NCI-H226 (cell line): Measurements from ENCODE around the gene LUZP1.
A peak's percentile ranks its signal among the peaks of the same experiment; 100 is the strongest.
"Not testable (repeated sequence)": the region's sequence is repeated elsewhere in the genome, so short reads cannot be mapped to it uniquely, and the experiment has no call there.

Source experiments
- DNase-seq: peaks from one replicate; pipeline ENCODE4 v3.0.0-alpha.2; 2015

LUZP1 gene

DNA sequence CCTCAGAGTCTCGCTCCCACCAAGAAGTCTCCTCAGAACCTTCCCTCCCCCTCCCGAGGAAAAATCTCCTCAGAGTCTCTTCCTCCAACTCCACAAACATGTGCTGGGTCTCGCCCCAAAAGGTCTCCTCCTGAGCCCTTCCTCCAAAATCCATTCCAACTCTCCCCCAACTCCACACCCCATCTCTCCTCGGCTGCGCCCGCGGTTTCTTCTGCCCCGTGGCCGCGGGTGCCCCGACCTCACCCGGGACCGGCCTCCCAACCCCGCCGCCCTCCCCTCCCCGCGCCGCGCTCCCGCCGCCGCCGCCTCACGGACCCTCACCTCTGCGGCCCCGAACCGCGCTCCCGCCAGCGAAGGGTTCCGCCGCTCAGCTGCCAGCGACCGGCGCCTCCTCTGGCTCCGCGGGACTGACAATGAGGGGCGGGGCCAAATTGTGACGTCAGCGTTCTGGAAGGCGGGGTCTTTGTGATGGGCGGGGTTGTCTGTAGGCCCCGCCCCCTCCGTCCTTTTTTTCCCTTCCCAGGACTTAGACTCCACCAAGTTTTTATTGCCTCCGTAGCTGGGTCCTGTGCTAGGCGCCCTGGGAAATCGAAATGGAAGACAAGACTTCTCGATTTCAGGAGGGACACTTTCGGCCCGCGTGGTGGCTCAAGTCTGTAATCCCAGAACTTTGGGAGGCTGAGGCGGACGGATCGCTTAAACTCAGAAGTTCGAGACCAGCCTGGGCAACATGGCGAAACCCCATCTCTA, at the start of gene LUZP1:
TSS of gene LUZP1 (minus strand) at position 412 of the 750 bp plus-strand sequence.
- DNase-seq, result peak; percentile 47

- DNase-seq, result no peak
These were observed 48.9 kb upstream of the LUZP1 start, which contains the start of gene HTR1D for GRCh38 chr1:23217421-23218115. HTR1D (minus strand) TSS chr1:23217502; CDS start chr1:23194219, 23,283 bp downstream.

- no peak for DNase-seq
These were observed 48.2 kb upstream of the LUZP1 start for GRCh38 chr1:23216771-23217420.

DNA sequence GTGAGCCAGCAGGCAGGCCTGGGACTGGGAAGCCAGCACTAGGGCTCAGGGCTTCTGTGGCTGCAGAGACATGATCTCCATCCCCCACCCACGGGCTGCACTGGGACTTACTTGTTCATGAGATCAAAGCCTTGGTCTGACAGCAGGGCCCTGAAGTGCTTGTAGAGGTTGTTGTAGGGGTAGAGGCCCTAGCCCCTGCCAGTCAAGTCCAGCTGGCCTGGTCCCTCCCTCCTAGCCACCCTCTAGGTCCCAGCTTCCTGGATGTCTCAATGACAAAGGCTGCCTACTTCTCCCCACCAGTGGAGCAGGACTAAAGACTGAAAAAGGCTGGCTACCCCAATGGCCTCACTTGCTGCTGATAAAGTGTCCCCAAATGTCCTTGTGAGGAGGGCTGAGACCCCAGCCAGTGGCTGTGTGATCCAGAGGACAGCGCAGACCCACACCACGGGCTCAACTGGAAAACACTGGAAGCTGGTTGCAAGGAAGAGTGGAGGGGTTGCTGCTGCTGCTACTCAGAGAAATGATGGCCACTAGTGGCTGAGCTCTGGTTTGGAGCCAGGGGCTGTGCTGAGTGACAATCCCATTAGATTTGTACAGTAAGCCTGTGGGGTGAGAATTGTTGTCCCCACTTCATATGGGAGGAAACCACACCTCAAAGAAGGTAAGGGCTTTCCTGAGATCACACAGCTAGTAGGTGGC, 47.2 kb upstream of the LUZP1 start:
- no peak for DNase-seq

- DNase-seq, result no peak
These were observed 46.6 kb upstream of the LUZP1 start for GRCh38 chr1:23215291-23215690.

DNA sequence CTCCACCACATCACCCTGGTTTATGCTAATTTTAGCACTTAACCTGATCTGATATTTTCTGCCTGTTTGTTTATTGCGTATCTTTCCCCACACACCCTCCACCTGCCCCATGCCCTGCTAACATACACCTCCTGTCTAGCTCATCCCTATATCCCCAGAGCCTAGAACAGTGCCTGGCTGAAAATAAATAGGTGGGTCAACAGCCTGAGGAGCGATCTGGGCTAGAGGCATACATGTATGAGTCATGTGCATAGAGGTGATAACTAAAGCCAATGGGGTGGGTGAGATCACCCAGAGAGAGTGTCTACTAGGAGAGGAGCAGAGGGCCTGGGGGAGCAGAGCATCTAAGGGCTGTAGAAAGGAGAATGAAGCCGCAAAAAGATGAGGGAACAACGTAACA, 46.0 kb upstream of the LUZP1 start:
- peak; percentile 47 for DNase-seq

DNA sequence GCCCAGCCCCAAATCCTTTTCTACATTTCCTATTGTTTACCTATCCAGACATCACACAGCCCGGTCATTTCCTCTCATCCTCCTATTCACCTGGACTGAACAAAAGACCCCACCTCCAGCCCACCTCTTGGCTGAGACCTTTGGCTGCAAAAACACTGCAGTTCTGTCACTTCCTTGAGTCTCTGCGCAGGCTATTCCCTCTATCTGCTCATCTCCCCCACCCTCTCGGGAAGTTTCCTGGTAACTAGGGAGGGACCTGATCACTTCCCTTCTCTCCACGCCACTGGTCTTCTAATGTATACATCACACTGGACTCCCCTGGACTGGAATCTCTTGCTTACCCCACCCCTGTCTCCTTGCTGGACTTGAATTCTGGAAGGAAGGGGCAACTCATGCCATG, 43.3 kb upstream of the LUZP1 start:
- DNase-seq, result no peak

DNA sequence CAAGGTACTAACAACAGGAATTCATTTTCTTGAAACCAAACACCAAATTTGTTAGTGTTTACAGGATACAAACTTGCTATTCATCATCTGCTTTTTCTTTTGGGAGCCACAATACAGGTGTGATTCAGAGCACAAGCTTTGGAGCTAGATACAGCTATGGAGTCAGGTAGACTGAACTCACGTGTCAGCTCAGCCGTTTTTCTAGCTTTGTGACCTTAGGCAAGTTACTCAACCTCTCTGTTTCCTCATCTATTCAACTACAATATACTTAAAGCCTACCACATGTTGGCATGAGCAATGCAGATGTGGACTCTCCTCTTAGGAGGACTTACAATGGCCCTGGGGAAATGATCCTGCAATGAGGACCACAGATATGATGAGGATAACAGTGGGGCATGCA, 42.3 kb upstream of the LUZP1 start:
- no peak for DNase-seq

DNA sequence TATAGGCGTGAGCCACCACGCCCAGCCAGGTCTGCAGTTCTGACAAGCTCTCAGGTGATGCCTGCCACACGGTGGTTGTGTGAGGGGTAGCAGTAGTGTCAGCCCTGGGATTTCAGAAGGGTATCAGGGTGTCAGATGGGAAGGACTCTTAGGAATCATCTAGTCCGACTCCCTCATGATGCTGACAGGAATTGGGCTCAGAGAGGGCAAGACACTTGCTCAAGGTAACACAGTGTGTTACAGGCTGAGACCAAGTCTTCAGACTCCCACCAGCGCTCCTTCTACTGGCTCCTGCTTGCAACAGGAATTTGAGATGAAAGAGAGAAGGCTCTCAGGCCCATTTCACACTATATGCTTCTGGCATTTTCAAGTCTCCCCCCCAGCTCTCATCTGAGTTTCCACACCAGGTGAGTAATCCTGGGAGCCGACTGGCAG, 41.7 kb upstream of the LUZP1 start:
- peak; percentile 64 for DNase-seq

- DNase-seq, result no peak
These were observed 41.1 kb upstream of the LUZP1 start for GRCh38 chr1:23209770-23210169.

DNA sequence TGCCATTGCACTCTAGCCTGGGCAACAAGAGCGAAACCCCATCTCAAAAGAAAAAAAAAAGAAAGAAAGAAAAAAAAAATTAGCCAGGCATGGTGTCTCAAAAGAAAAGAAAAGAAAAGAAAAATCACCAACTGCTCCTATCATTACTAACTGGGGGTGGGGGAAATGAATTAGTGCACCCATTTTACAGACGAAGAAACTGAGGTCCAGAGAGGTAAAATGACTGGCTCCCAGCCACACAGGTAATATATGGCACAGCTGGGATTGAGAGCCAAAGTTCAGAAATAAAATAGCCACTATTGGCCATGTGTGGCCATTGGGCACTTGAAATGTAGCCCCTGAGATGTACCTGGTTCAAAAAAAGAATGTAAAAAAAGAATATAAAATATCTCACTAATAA, 39.9 kb upstream of the LUZP1 start:
- no peak for DNase-seq

- not testable (repeated sequence) for DNase-seq
These were observed 39.1 kb upstream of the LUZP1 start for GRCh38 chr1:23207733-23208132.

- DNase-seq, result no peak
These were observed 33.6 kb upstream of the LUZP1 start for GRCh38 chr1:23202263-23202749.

GRCh38 chr1:23200883-23201282, 32.2 kb upstream of the LUZP1 start:
- DNase-seq, result no peak

- DNase-seq, result peak; percentile 59
These were observed 29.7 kb upstream of the LUZP1 start for GRCh38 chr1:23198373-23198772.

- peak; percentile 97 for DNase-seq
These were observed 28.1 kb upstream of the LUZP1 start for GRCh38 chr1:23196627-23197328.

DNA sequence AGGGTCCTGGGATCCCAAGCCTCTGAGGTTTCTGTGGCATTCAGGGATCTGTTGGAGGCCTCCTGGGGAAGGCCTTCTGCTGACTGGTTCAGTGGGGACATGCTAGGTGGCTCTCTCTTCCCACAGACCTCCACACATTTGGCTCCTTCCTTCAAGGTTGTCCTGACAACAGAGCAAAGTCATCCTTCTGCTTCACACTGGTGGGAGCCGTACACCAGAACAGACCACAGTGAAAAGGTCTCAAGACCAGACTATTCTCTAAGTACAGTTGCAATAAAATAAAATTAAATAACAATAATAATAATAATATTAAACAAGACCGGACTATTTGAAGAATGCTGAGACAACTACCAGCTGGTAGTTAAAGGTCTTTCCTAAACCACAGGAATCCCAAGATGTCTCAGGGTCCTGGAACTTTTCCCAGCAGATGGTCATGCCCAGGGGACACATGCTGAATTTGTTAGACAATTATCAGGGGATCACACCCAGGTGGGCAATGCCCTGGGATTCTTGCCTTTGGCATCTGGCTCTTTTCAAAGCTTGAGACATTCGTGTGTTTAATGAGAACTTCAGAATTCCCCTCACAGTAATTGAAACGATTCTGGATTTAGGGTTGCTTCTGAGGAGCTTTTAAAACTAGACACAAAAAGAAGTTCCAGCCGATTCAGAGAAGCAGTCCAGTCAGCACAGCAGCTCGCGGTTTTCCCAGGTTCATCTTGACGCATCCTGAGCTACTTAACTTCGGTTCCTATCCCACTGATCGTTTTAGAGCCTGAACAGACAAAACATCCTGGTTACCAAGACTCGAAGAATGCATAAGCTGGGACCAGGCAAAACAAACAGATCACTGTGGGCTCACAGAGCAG, 25.7 kb upstream of the LUZP1 start:
- DNase-seq, result peak; percentile 49

DNA sequence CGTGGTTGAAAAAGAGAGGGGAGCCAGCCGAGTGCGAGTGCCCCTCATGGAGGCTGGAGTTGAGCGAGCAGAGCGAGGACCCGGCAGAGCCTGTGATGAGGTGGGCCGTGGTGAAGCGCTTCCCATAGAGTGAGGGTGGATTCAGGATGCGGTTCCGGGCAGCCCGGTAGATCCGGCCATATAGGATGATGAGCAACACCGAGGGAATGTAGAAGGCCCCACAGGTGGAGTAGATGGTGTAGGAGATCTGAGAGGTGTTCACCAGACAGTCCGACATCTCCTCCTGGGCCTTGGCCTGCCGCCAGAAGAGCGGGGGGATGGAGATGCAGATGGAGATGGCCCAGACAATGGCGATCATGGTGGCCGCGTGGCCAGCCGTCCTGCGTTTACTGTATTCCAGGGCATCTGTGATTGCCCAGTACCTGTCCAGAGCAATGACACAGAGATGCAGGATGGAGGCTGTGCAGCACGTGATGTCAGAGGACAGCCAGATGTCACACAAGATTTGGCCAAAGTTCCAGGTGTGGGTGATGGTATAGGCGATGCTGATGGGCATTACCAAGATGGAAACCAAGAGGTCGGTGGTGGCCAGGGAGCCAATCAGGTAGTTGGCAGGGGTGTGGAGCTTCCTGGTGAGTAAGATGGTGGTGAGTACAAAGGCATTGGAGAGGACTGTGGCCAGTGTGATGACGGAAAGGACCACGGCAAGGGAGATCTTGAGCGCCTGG, 24.9 kb upstream of the LUZP1 start:
- no peak for DNase-seq

DNA sequence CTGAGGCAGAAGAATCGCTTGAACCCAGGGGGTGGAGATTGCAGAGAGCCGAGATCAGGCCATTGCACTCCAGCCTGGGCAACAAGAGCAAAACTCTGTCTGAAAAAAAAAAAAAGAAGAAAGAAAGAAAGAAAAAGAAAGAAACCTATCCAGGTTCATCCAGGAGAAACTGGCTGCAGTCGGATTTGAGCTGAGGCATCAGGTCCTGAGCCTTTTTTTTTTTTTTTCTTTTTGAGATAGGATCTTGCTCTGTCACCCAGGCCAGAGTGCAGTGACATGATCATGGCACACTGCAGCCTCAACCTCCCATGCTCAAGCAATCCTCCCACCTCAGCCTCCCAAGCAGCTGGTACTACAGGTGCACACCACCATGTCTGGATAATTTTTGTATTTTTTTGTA, 22.5 kb upstream of the LUZP1 start:
- no peak for DNase-seq

- DNase-seq, result peak; percentile 93
These were observed 20.3 kb upstream of the LUZP1 start for GRCh38 chr1:23188936-23189452.
